ENCODE data around the gene PPP1R14B.

The PPP1R14B gene

GRCh38 chr11:64230171-64230984 is 16.4 kb downstream of the PPP1R14B start, which contains the start of gene DNAJC4:
Gene DNAJC4 (plus strand): TSS chr11:64230548. CDS start chr11:64230855, 307 bp downstream.
- DNase-seq (ENCODE audit: low read depth) = peak; percentile 65

GRCh38 chr11:64229744-64230170 is 17.0 kb downstream of the PPP1R14B start:
- no peak for DNase-seq (ENCODE audit: low read depth)

- no peak for DNase-seq (ENCODE audit: low read depth)
Observed at GRCh38 chr11:64229090-64229743, 17.5 kb downstream of the PPP1R14B start.

GRCh38 chr11:64227405-64227956 is 19.3 kb downstream of the PPP1R14B start:
- no peak for DNase-seq (ENCODE audit: low read depth)

- DNase-seq (ENCODE audit: low read depth) = no peak
Observed at GRCh38 chr11:64226507-64227051, 20.2 kb downstream of the PPP1R14B start.

- DNase-seq (ENCODE audit: low read depth) = peak; percentile 67
Observed at GRCh38 chr11:64225608-64226506, 20.9 kb downstream of the PPP1R14B start, which contains the start of the genes NUDT22 and TRPT1. Gene NUDT22 (plus strand): TSS chr11:64226274. CDS start chr11:64226653, 379 bp downstream. Gene TRPT1 (minus strand): TSS chr11:64226186. CDS start chr11:64225860, 326 bp downstream.

GRCh38 chr11:64224891-64225607 is 21.7 kb downstream of the PPP1R14B start:
- no peak for DNase-seq (ENCODE audit: low read depth)

GRCh38 chr11:64224151-64224890 is 22.4 kb downstream of the PPP1R14B start:
- no peak for DNase-seq (ENCODE audit: low read depth)

GRCh38 chr11:64223001-64223651 is 23.6 kb downstream of the PPP1R14B start:
- DNase-seq (ENCODE audit: low read depth) = no peak

GRCh38 chr11:64222651-64223000 is 24.1 kb downstream of the PPP1R14B start:
- DNase-seq (ENCODE audit: low read depth) = no peak

GRCh38 chr11:64220798-64221197 is 25.9 kb downstream of the PPP1R14B start:
- DNase-seq (ENCODE audit: low read depth) = no peak

GRCh38 chr11:64220271-64220670 is 26.5 kb downstream of the PPP1R14B start:
- no peak for DNase-seq (ENCODE audit: low read depth)

GRCh38 chr11:64219755-64220154 is 27.0 kb downstream of the PPP1R14B start:
- DNase-seq (ENCODE audit: low read depth) = no peak

GRCh38 chr11:64219354-64219684 is 27.4 kb downstream of the PPP1R14B start:
- DNase-seq (ENCODE audit: low read depth) = no peak

- no peak for DNase-seq (ENCODE audit: low read depth)
Observed at GRCh38 chr11:64218628-64219353, 28.0 kb downstream of the PPP1R14B start.

GRCh38 chr11:64216879-64217278 is 29.9 kb downstream of the PPP1R14B start:
- no peak for DNase-seq (ENCODE audit: low read depth)

GRCh38 chr11:64211181-64211872 is 35.4 kb downstream of the PPP1R14B start:
- DNase-seq (ENCODE audit: low read depth) = no peak

- DNase-seq (ENCODE audit: low read depth) = no peak
Observed at GRCh38 chr11:64210301-64211020, 36.3 kb downstream of the PPP1R14B start.

Measured in stromal cell of bone marrow (primary cell).